Measurements from ENCODE around the gene RIPK4.
A peak's percentile ranks its signal among the peaks of the same experiment; 100 is the strongest.

The RIPK4 gene

GRCh38 chr21:41769111-41769510 is 2.3 kb upstream of the RIPK4 start:
- ATAC-seq (replicated peaks) (no peak), DNase-seq (no peak)
- H3K4me3 Mint-ChIP-seq, result peak overlapping the region; percentile 56 to 65
- H3K27ac Mint-ChIP-seq, result no peak overlapping the region
- peaks cover 0 to 4% of the 10 kb centered on the region in 2 donors for H3K36me3 Mint-ChIP-seq
- peaks cover 18 to 27% of the 10 kb centered on the region in 2 donors for H3K4me1 Mint-ChIP-seq
- peaks cover 77 to 88% of the 10 kb centered on the region in 2 donors for H3K27me3 Mint-ChIP-seq
- H3K9me3 Mint-ChIP-seq, result peaks cover 0 to 3% of the 10 kb centered on the region in 2 donors

GRCh38 chr21:41768437-41769042 is 1.7 kb upstream of the RIPK4 start:
- peak in 1 of 2 donors; percentile 13 for ATAC-seq (replicated peaks)
- H3K27ac Mint-ChIP-seq, result peak overlapping the region; percentile 14
- peaks cover 0 to 4% of the 10 kb centered on the region in 2 donors for H3K36me3 Mint-ChIP-seq
- peaks cover 0 to 3% of the 10 kb centered on the region in 2 donors for H3K9me3 Mint-ChIP-seq
- peaks cover 78 to 92% of the 10 kb centered on the region in 2 donors for H3K27me3 Mint-ChIP-seq
- no peak for DNase-seq
- peaks cover 18 to 33% of the 10 kb centered on the region in 2 donors for H3K4me1 Mint-ChIP-seq
- H3K4me3 Mint-ChIP-seq, result peak overlapping the region; percentile 65 to 82

- H3K4me3 Mint-ChIP-seq, result peak overlapping the region; percentile 65 to 82
- no peak for ATAC-seq (replicated peaks)
- H3K36me3 Mint-ChIP-seq, result peaks cover 0 to 4% of the 10 kb centered on the region in 2 donors
- no peak for DNase-seq
- H3K9me3 Mint-ChIP-seq, result peaks cover 0 to 3% of the 10 kb centered on the region in 2 donors
- peak overlapping the region; percentile 83 for H3K27ac Mint-ChIP-seq
- H3K4me1 Mint-ChIP-seq, result peaks cover 18 to 39% of the 10 kb centered on the region in 2 donors
- H3K27me3 Mint-ChIP-seq, result peaks cover 79 to 92% of the 10 kb centered on the region in 2 donors
These were observed 969 bp upstream of the RIPK4 start for GRCh38 chr21:41767606-41768436.

GRCh38 chr21:41765973-41766882 is 624 bp downstream of the RIPK4 start:
- Mint-ChIP-seq H3K4me3 (peak overlapping the region; percentile 65 to 82), H3K27me3 (peaks cover 76 to 91% of the 10 kb centered on the region in 2 donors), H3K9me3 (peaks cover 0 to 3% of the 10 kb centered on the region in 2 donors), H3K27ac (peak overlapping the region; percentile 83), H3K4me1 (peaks cover 23 to 46% of the 10 kb centered on the region in 2 donors), H3K36me3 (peaks cover 0 to 4% of the 10 kb centered on the region in 2 donors)
- ATAC-seq (replicated peaks), result no peak
- no peak for DNase-seq

- ATAC-seq (replicated peaks), result no peak
- Mint-ChIP-seq H3K4me1 (peaks cover 29 to 54% of the 10 kb centered on the region in 2 donors), H3K9me3 (peaks cover 0 to 3% of the 10 kb centered on the region in 2 donors), H3K27ac (no peak overlapping the region), H3K27me3 (peaks cover 76 to 91% of the 10 kb centered on the region in 2 donors), H3K4me3 (no peak overlapping the region), H3K36me3 (peaks cover 0 to 4% of the 10 kb centered on the region in 2 donors)
- DNase-seq, result no peak
These were observed 1.4 kb downstream of the RIPK4 start for GRCh38 chr21:41765420-41765821.

- peaks cover 76 to 91% of the 10 kb centered on the region in 2 donors for H3K27me3 Mint-ChIP-seq
- ATAC-seq (replicated peaks), result no peak
- peaks cover 0 to 3% of the 10 kb centered on the region in 2 donors for H3K9me3 Mint-ChIP-seq
- no peak for DNase-seq
- peaks cover 0 to 4% of the 10 kb centered on the region in 2 donors for H3K36me3 Mint-ChIP-seq
- no peak overlapping the region for H3K4me3 Mint-ChIP-seq
- peaks cover 29 to 57% of the 10 kb centered on the region in 2 donors for H3K4me1 Mint-ChIP-seq
- no peak overlapping the region for H3K27ac Mint-ChIP-seq
These were observed 2.1 kb downstream of the RIPK4 start for GRCh38 chr21:41764558-41765419.

GRCh38 chr21:41763996-41764395 is 2.9 kb downstream of the RIPK4 start:
- DNase-seq, result no peak
- no peak for ATAC-seq (replicated peaks)

GRCh38 chr21:41763398-41763931 is 3.4 kb downstream of the RIPK4 start:
- no peak overlapping the region for H3K27ac Mint-ChIP-seq
- peaks cover 0 to 4% of the 10 kb centered on the region in 2 donors for H3K36me3 Mint-ChIP-seq
- H3K4me1 Mint-ChIP-seq, result peaks cover 24 to 47% of the 10 kb centered on the region in 2 donors
- no peak overlapping the region for H3K4me3 Mint-ChIP-seq
- no peak for DNase-seq
- ATAC-seq (replicated peaks), result no peak
- H3K27me3 Mint-ChIP-seq, result peaks cover 71 to 89% of the 10 kb centered on the region in 2 donors
- peaks cover 0 to 3% of the 10 kb centered on the region in 2 donors for H3K9me3 Mint-ChIP-seq

More at GRCh38 chr21:41763996-41764395, 2.9 kb downstream of the RIPK4 start:
- H3K9me3 Mint-ChIP-seq, result peaks cover 0 to 3% of the 10 kb centered on the region in 2 donors
- H3K27ac Mint-ChIP-seq, result no peak overlapping the region
- H3K4me1 Mint-ChIP-seq, result peaks cover 27 to 52% of the 10 kb centered on the region in 2 donors
- H3K27me3 Mint-ChIP-seq, result peaks cover 74 to 91% of the 10 kb centered on the region in 2 donors
- H3K4me3 Mint-ChIP-seq, result no peak overlapping the region
- H3K36me3 Mint-ChIP-seq, result peaks cover 0 to 4% of the 10 kb centered on the region in 2 donors

GRCh38 chr21:41762753-41763152 is 4.1 kb downstream of the RIPK4 start:
- Mint-ChIP-seq H3K27ac (peak overlapping the region; percentile 17), H3K36me3 (peaks cover 0 to 4% of the 10 kb centered on the region in 2 donors)

GRCh38 chr21:41761934-41762635 is 4.8 kb downstream of the RIPK4 start:
- DNase-seq (no peak), ATAC-seq (replicated peaks) (no peak)
- Mint-ChIP-seq H3K27me3 (peaks cover 58 to 82% of the 10 kb centered on the region in 2 donors), H3K27ac (peak overlapping the region; percentile 17), H3K4me1 (peaks cover 13 to 33% of the 10 kb centered on the region in 2 donors), H3K9me3 (peaks cover 0 to under 1% of the 10 kb centered on the region in 2 donors), H3K4me3 (peak overlapping the region in 1 of 2 donors; percentile 45), H3K36me3 (peaks cover 0 to under 1% of the 10 kb centered on the region in 2 donors)

More at GRCh38 chr21:41762753-41763152, 4.1 kb downstream of the RIPK4 start:
- no peak for DNase-seq
- H3K9me3 Mint-ChIP-seq, result peaks cover 0 to 3% of the 10 kb centered on the region in 2 donors
- H3K27me3 Mint-ChIP-seq, result peaks cover 65 to 89% of the 10 kb centered on the region in 2 donors
- no peak overlapping the region for H3K4me3 Mint-ChIP-seq
- peaks cover 19 to 40% of the 10 kb centered on the region in 2 donors for H3K4me1 Mint-ChIP-seq
- no peak for ATAC-seq (replicated peaks)

- Mint-ChIP-seq H3K27ac (peak overlapping the region; percentile 38), H3K4me1 (peaks cover 12 to 31% of the 10 kb centered on the region in 2 donors), H3K4me3 (peak overlapping the region; percentile 44 to 48), H3K9me3 (no peaks in the 10 kb centered on the region), H3K27me3 (peaks cover 55 to 79% of the 10 kb centered on the region in 2 donors), H3K36me3 (no peaks in the 10 kb centered on the region)
- DNase-seq, result no peak
- ATAC-seq (replicated peaks), result peak in 1 of 2 donors; percentile 16
These were observed 5.5 kb downstream of the RIPK4 start for GRCh38 chr21:41761211-41761933.

GRCh38 chr21:41760411-41760810 is 6.4 kb downstream of the RIPK4 start:
- ATAC-seq (replicated peaks), result no peak
- H3K36me3 Mint-ChIP-seq, result no peaks in the 10 kb centered on the region
- H3K4me3 Mint-ChIP-seq, result no peak overlapping the region
- peaks cover 52 to 73% of the 10 kb centered on the region in 2 donors for H3K27me3 Mint-ChIP-seq
- H3K4me1 Mint-ChIP-seq, result peaks cover 12 to 31% of the 10 kb centered on the region in 2 donors
- no peak for DNase-seq
- H3K9me3 Mint-ChIP-seq, result no peaks in the 10 kb centered on the region
- peak overlapping the region; percentile 6 for H3K27ac Mint-ChIP-seq
